Astrocyte (in vitro differentiated cells and primary cell): ENCODE results near the gene ITLN2. TPM values are rescaled to one million over a fixed set of nuclear protein-coding genes. Genes with fewer than 3 reads are reported as not detected.

Source experiments
- DNase-seq: peaks from one replicate; pipeline ENCODE4 v3.0.0-alpha.2; 2010; ENCODE audit warnings: low read depth
- FAIRE-seq: peaks from 2 replicates; lab custom pipeline; 2011; peaks lifted over from hg19 to GRCh38; lab: Jason Lieb, UNC
- H2AFZ ChIP-seq: 2 replicates; pipeline ENCODE4 v1.6.0; 2012; ENCODE audit warnings: low read depth, low read length, inconsistent platforms
- H3K27ac ChIP-seq: 2 replicates; pipeline ENCODE4 v1.5.1; 2011; ENCODE audit warnings: low read depth, low read length, inconsistent platforms
- H3K27me3 ChIP-seq: 2 replicates; pipeline ENCODE4 v1.6.0; 2011; ENCODE audit warnings: low read length, inconsistent platforms; ENCODE audit not compliant: insufficient read depth
- H3K36me3 ChIP-seq: 2 replicates; pipeline ENCODE4 v1.5.1; 2011; ENCODE audit warnings: low read length, inconsistent platforms; ENCODE audit not compliant: insufficient read depth
- H3K4me1 ChIP-seq: 2 replicates; pipeline ENCODE4 v1.5.1; 2011; ENCODE audit warnings: low read length, inconsistent platforms; ENCODE audit not compliant: insufficient read depth
- H3K4me2 ChIP-seq: 2 replicates; pipeline ENCODE4 v1.6.0; 2012; ENCODE audit warnings: low read length, inconsistent platforms
- H3K4me3 ChIP-seq: 2 replicates; pipeline ENCODE4 v1.5.1; 2011; ENCODE audit warnings: low read depth, mild to moderate bottlenecking, low read length, inconsistent platforms; ENCODE audit not compliant: insufficient read depth
- H3K79me2 ChIP-seq: 2 replicates; pipeline ENCODE4 v1.6.0; 2012; ENCODE audit warnings: mild to moderate bottlenecking, low read length, inconsistent platforms; ENCODE audit not compliant: insufficient read depth
- H3K9ac ChIP-seq: 2 replicates; pipeline ENCODE4 v1.6.0; 2012; ENCODE audit warnings: mild to moderate bottlenecking, low read length, inconsistent platforms
- H3K9me3 ChIP-seq: 2 replicates; pipeline ENCODE4 v1.5.1; 2012; ENCODE audit warnings: low read depth, mild to moderate bottlenecking, low read length, inconsistent platforms; ENCODE audit not compliant: insufficient read depth
- H4K20me1 ChIP-seq: 2 replicates; pipeline ENCODE4 v1.6.0; 2012; ENCODE audit warnings: low read length, inconsistent platforms; ENCODE audit not compliant: insufficient read depth
- H3K27ac Mint-ChIP-seq: one replicate; pipeline ENCODE4 v1.8.0; 2021; ENCODE audit warnings: mild to moderate bottlenecking, mixed read lengths; ENCODE audit not compliant: unreplicated experiment
- H3K27me3 Mint-ChIP-seq: one replicate; pipeline ENCODE4 v1.8.0; 2021; ENCODE audit warnings: low read depth, mixed read lengths; ENCODE audit not compliant: unreplicated experiment
- H3K36me3 Mint-ChIP-seq: one replicate; pipeline ENCODE4 v1.8.0; 2021; ENCODE audit warnings: low read depth, mixed read lengths; ENCODE audit not compliant: unreplicated experiment
- H3K4me1 Mint-ChIP-seq: one replicate; pipeline ENCODE4 v1.8.0; 2021; ENCODE audit warnings: low read depth, mixed read lengths; ENCODE audit not compliant: unreplicated experiment
- H3K4me3 Mint-ChIP-seq: one replicate; pipeline ENCODE4 v1.8.0; 2021; ENCODE audit warnings: mild to moderate bottlenecking, moderate library complexity, mixed read lengths; ENCODE audit not compliant: unreplicated experiment
- H3K9me3 Mint-ChIP-seq: one replicate; pipeline ENCODE4 v1.8.0; 2021; ENCODE audit warnings: mild to moderate bottlenecking, mixed read lengths; ENCODE audit not compliant: unreplicated experiment
- EZH2 ChIP-seq: IDR thresholded peaks from 2 replicates; pipeline ENCODE4 v1.6.1; 2012; ENCODE audit warnings: mild to moderate bottlenecking, low read length, inconsistent platforms; ENCODE audit not compliant: insufficient read depth
- total RNA-seq: library from RNA; stranded (reverse); gene quantifications from 2 replicates; pipeline ENCODE4 v1.2.1, GENCODE V29; 2021
- TF ChIP-seq, protein P1 (sequence below): IDR thresholded peaks from 2 replicates; pipeline ENCODE4 v1.5.1; 2011; ENCODE audit warnings: low read depth, mild to moderate bottlenecking, inconsistent platforms, low read length, moderate library complexity; ENCODE audit not compliant: insufficient read depth

The ITLN2 gene
- total RNA-seq, 1 donor from 2014 or later = not detected

DNA sequence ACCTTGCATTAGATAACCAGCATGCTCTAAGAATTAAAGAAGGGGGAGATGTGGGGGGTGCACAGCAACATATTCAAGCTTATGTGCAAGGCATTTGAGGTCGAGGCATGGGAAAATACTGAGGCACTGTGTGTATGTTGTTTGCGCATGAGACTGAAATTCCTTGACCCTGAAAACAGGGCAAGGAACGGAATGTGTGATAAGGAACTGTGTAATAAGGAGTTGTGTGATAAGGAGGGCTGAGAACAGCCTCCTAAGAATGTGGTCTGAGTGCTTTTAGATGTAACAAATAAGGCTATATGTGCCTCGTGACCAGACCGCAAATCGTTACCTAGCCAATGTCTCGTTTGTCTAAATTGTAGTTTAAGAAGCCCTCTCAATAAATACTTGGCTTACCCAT, 43.2 kb downstream of the ITLN2 start:
- Mint-ChIP-seq H3K4me3 (no peak overlapping the region), H3K27ac (no peak overlapping the region), H3K27me3 (peaks cover 3% of the 10 kb centered on the region), H3K36me3 (no peaks in the 10 kb centered on the region), H3K4me1 (peaks cover 10% of the 10 kb centered on the region), H3K9me3 (no peaks in the 10 kb centered on the region)
- Histone ChIP-seq H3K79me2 (no peaks in the 10 kb centered on the region), H3K36me3 (no peaks in the 10 kb centered on the region), H3K9ac (no peak overlapping the region), H3K4me1 (no peaks in the 10 kb centered on the region), H3K27me3 (no peaks in the 10 kb centered on the region), H3K4me3 (no peak overlapping the region), H2AFZ (no peak overlapping the region), H3K4me2 (no peak overlapping the region), H3K9me3 (no peaks in the 10 kb centered on the region), H4K20me1 (no peaks in the 10 kb centered on the region), H3K27ac (no peak overlapping the region)
- FAIRE-seq (no peak), DNase-seq (peak; percentile 15)
- TF ChIP-seq, protein P1, sequence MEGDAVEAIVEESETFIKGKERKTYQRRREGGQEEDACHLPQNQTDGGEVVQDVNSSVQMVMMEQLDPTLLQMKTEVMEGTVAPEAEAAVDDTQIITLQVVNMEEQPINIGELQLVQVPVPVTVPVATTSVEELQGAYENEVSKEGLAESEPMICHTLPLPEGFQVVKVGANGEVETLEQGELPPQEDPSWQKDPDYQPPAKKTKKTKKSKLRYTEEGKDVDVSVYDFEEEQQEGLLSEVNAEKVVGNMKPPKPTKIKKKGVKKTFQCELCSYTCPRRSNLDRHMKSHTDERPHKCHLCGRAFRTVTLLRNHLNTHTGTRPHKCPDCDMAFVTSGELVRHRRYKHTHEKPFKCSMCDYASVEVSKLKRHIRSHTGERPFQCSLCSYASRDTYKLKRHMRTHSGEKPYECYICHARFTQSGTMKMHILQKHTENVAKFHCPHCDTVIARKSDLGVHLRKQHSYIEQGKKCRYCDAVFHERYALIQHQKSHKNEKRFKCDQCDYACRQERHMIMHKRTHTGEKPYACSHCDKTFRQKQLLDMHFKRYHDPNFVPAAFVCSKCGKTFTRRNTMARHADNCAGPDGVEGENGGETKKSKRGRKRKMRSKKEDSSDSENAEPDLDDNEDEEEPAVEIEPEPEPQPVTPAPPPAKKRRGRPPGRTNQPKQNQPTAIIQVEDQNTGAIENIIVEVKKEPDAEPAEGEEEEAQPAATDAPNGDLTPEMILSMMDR = no peak

DNA sequence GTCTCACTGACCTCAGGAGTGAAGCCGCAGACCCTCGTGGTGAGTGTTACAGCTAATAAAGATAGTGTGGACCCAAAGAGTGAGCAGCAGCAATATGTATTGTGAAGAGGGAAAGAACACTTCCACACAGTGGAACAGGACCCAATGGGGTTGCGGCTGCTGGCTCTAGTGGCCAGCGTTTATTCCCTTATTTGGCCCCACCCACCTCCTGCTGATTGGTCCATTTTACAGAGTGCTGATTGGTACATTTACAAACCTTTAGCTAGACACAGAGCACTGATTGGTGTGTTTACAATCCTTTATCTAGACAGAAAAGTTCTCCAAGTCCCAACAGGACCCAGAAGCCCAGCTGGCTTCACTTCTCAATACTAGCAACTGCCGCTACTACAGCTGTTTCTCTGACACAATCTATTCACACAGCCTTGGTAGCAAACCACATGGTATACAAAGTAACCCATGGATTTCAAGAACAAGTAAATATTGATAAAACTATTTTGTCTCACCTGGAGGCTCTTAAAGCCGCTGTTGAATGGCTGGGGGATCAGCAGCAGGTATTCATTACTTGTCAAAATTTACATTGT, 44.3 kb downstream of the ITLN2 start:
- no peak overlapping the region for H3K4me3 ChIP-seq
- Mint-ChIP-seq H3K9me3 (no peaks in the 10 kb centered on the region), H3K27ac (no peak overlapping the region)

DNA sequence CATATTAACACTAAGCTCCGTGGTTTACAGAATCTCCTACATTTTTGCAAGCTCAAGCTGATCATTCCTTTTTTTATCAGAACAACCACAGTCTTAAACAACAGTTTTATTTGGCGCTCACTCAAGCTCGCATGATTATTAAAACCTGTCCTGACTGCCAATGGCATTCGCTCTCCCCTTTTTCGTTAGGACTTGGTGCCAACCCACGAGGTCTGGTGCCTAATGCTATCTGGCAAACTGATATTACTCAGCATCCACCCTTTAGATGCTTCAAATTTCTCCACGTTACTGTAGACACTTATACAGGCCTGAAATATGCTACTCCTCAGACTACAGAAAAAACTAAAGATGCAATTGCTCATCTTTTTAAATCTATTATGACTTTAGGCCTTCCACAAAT, 46.6 kb downstream of the ITLN2 start:
- FAIRE-seq = no peak
- Histone ChIP-seq H3K79me2 (no peaks in the 10 kb centered on the region), H3K9me3 (no peaks in the 10 kb centered on the region), H2AFZ (no peak overlapping the region), H3K27ac (no peak overlapping the region), H3K4me3 (no peak overlapping the region), H3K36me3 (no peaks in the 10 kb centered on the region), H3K4me1 (no peaks in the 10 kb centered on the region), H3K4me2 (no peak overlapping the region), H4K20me1 (no peaks in the 10 kb centered on the region), H3K9ac (no peak overlapping the region), H3K27me3 (no peaks in the 10 kb centered on the region)
- Mint-ChIP-seq H3K27ac (no peak overlapping the region), H3K9me3 (no peaks in the 10 kb centered on the region), H3K4me1 (peaks cover 8% of the 10 kb centered on the region), H3K36me3 (no peaks in the 10 kb centered on the region), H3K27me3 (peaks cover 9% of the 10 kb centered on the region), H3K4me3 (no peak overlapping the region)
- peak; percentile 38 for DNase-seq
- TF ChIP-seq, protein P1 = no peak
- TF ChIP-seq EZH2 = no peak

More for the DNA sequence above, 44.3 kb downstream of the ITLN2 start:
- TF ChIP-seq, protein P1 = no peak
- no peak for TF ChIP-seq EZH2
- Mint-ChIP-seq H3K36me3 (no peaks in the 10 kb centered on the region), H3K4me3 (no peak overlapping the region), H3K4me1 (peaks cover 10% of the 10 kb centered on the region), H3K27me3 (peaks cover 9% of the 10 kb centered on the region)
- Histone ChIP-seq H2AFZ (no peak overlapping the region), H3K9ac (no peak overlapping the region), H3K9me3 (no peaks in the 10 kb centered on the region), H3K4me1 (no peaks in the 10 kb centered on the region), H3K27me3 (no peaks in the 10 kb centered on the region), H3K79me2 (no peaks in the 10 kb centered on the region), H3K27ac (no peak overlapping the region), H3K4me2 (no peak overlapping the region), H3K36me3 (no peaks in the 10 kb centered on the region), H4K20me1 (no peaks in the 10 kb centered on the region)
- FAIRE-seq = no peak
- DNase-seq = no peak
